MM.1S (cell line): ENCODE measurements around the gene GPX7.

Experiments used
- CTCF ChIP-seq: fragments of 300-600 bp; sonication (generic); IDR thresholded peaks from 2 replicates; pipeline ENCODE4 v1.5.1; 2016; ENCODE audit warnings: antibody characterized with exemption, low read length, mixed read lengths
- EZH2phosphoT487 ChIP-seq: fragments of 300-600 bp; sonication (generic); IDR thresholded peaks from 2 replicates; pipeline ENCODE4 v1.6.1; 2018; ENCODE audit warnings: antibody characterized with exemption, low read length

DNA sequence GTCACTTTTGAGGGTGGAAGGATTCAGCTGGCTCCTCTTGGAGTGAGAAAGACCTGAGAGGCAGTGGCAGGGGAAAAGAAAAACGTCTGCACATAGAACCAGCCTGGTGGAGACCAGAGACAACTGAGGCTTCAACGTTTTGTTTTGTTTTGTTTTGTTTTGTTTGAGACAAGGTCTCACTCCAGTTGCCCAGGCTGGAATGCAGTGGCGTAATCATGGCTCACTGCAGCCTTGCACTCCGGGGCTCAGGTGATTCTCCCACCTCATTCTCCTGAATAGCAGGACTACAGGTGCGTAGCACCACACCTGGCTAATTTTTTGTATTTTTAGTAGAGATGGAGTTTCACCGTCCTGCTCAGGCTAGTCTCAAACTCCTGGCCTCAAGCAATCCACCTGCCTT is 43.1 kb downstream of the GPX7 start:
- TF ChIP-seq CTCF (no peak), EZH2phosphoT487 (no peak)
